Pancreas (tissue), 10 donors: ENCODE measurements around the gene CDK14. TPM values are rescaled to one million over a fixed set of nuclear protein-coding genes. Genes with fewer than 3 reads are reported as not detected.

Source experiments
- ATAC-seq, 4 donors: fragments of 200-7000 bp; cut with Tn5 transposase; one replicate each; pipeline versions ENCODE4 v1.8.0 to v1.9.1; 2020; ENCODE audit warnings: mild to moderate bottlenecking in 4 of 4, moderate library complexity in 4 of 4
- DNase-seq, 6 donors: peaks; one replicate each; pipeline ENCODE4 v3.0.0-alpha.2; 2020
- FAIRE-seq: peaks from 2 replicates; lab custom pipeline; 2012; peaks lifted over from hg19 to GRCh38; lab: Jason Lieb, UNC
- H3K27ac ChIP-seq, 4 donors: fragments of 200-600 bp; sonication (generic); 1 replicate in 3 of 4; 2 replicates in 1 of 4; pipeline versions ENCODE4 v1.5.0 to v1.8.0; 2020
- H3K27me3 ChIP-seq, 4 donors: fragments of 200-600 bp; one replicate each; pipeline ENCODE4 v1.8.0; 2021
- H3K36me3 ChIP-seq, 3 donors: fragments of 200-600 bp; sonication (generic) in 1 of 3; one replicate each; pipeline versions ENCODE4 v1.5.0 to v1.8.0; 2020 to 2021
- H3K4me1 ChIP-seq, 3 donors: fragments of 200-600 bp; one replicate each; pipeline ENCODE4 v1.8.0; 2021
- H3K4me3 ChIP-seq, 4 donors: fragments of 200-600 bp; sonication (generic) in 2 of 4; one replicate each; pipeline versions ENCODE4 v1.5.0 to v1.8.0; 2020 to 2021
- H3K9me3 ChIP-seq, 4 donors: fragments of 200-600 bp; one replicate each; pipeline ENCODE4 v1.8.0; 2021
- CTCF ChIP-seq, 4 donors: fragments of 200-600 bp; sonication (generic) in 3 of 4; IDR thresholded peaks; one replicate each; pipeline versions ENCODE4 v1.5.0 to v1.8.0; 2021; ENCODE audit warnings: antibody characterized with exemption in 4 of 4
- WGBS, 2 donors: extraction: QIAGEN DNeasy Blood & Tissue Kit; methylation state at CpG; one replicate each; pipeline ENCODE4 v1.1.7; 2013; 5-methylcytosine and 5-hydroxymethylcytosine counted together
- intact Hi-C, 3 donors: fragments of 100-400 bp; cut with DNase I; formaldehyde crosslinking; loops; one replicate each; pipeline versions ENCODE4 v1.11.1 to v1.14.2; 2022
- polyA plus RNA-seq, 2 donors: library from polyadenylated mRNA; stranded (reverse); fragments of 200-250 nt; gene quantifications; one replicate each; pipeline ENCODE4 v1.2.3, GENCODE V29; 2013
- total RNA-seq, 6 donors: library from RNA; stranded (reverse); fragmentation: NEBNext Ultra II Directional in 4 of 6; extraction: Animal tissue kit (Norgen Biotek cat#: 25700) in 4 of 6; gene quantifications; one replicate each; pipeline versions ENCODE4 v1.2.1 to v1.2.4, GENCODE V29; 2021 to 2023
- donor health status: healthy with polysubstance abuse.
- donor health status: DM: no; HTN: no; CAD: no; lungs with moderate emphysema.
- donor health status: DM: no; HTN: no; CAD: no.
- donor health status: control.
- donor health status: control.
- donor health status: Bipolar disorder and iron deficiency.
- donor health status: DM: yes; HTN: yes; CAD: no.
- donor health status: DM: no; HTN: no; CAD: no.
- donor health status: DM: no; HTN: no; CAD: no.
- donor health status: DM: yes; HTN: yes; CAD: no.

Gene CDK14
- total and polyA plus RNA-seq, 8 donors, result 4.5 to 48.3 (median 24.7) TPM

DNA sequence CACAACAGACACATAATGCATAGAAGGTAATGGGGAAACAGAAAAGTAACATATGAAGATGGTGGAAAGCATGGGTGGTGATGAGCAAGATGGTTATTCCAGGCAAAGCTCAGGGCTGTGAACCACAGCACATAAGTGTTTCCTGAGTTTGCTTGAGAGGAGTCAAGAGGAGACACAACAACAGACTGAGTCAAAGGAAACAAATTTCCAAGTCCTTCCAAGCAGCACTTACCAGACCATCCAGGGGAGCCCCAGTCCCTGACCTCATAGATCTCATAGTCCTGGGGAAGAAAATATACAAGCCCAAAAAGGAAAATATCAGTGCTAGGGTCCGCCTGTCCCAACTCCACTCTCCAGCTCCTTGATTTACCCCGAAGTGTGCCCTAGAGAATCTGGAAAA is 451.5 kb downstream of the CDK14 start:
- ATAC-seq (no peak), FAIRE-seq (no peak), DNase-seq (no peak)
- WGBS, 2 donors, result 88 to 96% methylated on average over 2 of the region's 2 CpGs
- Histone ChIP-seq H3K27ac (no peak overlapping the region), H3K27me3 (no peaks in the 10 kb centered on the region), H3K4me3 (no peak overlapping the region), H3K9me3 (no peaks in the 10 kb centered on the region), H3K36me3 (no peaks in the 10 kb centered on the region), H3K4me1 (no peaks in the 10 kb centered on the region)
- intact Hi-C loops, result loop anchor here in 1 of 3 donors (10.0 kb wide), 1 partner anchor 583 kb away; the partner anchor contains the start of gene PTTG1IP2
- no peak for TF ChIP-seq CTCF (IDR thresholded peaks at IDR 0.05)

GRCh38 chr7:91050677-91051076 is 454.6 kb downstream of the CDK14 start:
- H3K4me3 ChIP-seq, result no peak overlapping the region
- ATAC-seq, result peak in 2 of 4 donors; percentile 16 to 34
- no peak for FAIRE-seq
- WGBS, 2 donors, result 91 to 93% methylated on average over 2 of the region's 2 CpGs
- no peaks in the 10 kb centered on the region for H3K36me3 ChIP-seq
- DNase-seq, result no peak
- no peaks in the 10 kb centered on the region for H3K27me3 ChIP-seq
- H3K9me3 ChIP-seq, result no peaks in the 10 kb centered on the region
- intact Hi-C loops, result no loop called here
- no peak for TF ChIP-seq CTCF (IDR thresholded peaks at IDR 0.05)
- H3K27ac ChIP-seq, result no peak overlapping the region
- H3K4me1 ChIP-seq, result no peaks in the 10 kb centered on the region

DNA sequence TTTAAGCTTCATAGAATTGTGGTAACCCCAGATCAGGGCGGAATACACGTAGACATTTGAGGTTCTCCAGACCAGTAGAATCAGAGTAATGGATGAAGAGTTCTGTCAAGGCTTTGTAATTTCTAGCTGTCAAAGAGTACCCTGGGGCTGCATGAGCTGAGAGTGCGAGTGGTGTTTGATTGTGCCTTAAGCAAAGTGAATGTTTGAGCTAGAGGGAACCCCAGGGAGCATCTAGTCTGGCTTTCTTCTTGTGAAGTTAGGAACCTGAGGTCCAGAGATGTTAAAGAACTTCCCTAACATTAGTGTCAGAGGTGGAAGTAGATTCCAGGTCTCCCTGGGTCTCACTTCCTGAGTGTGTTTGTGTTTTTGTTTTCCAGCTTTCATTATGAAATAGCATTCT is 455.8 kb downstream of the CDK14 start:
- H3K27ac ChIP-seq, result no peak overlapping the region
- intact Hi-C loops, result no loop called here
- TF ChIP-seq CTCF (IDR thresholded peaks at IDR 0.05), result no peak
- no peak for ATAC-seq
- no peaks in the 10 kb centered on the region for H3K4me1 ChIP-seq
- H3K4me3 ChIP-seq, result no peak overlapping the region
- 98% methylated on average over 3 of the region's 3 CpGs for WGBS, 2 donors
- no peak for DNase-seq
- no peaks in the 10 kb centered on the region for H3K27me3 ChIP-seq
- no peak for FAIRE-seq
- no peaks in the 10 kb centered on the region for H3K36me3 ChIP-seq
- H3K9me3 ChIP-seq, result no peaks in the 10 kb centered on the region

GRCh38 chr7:91054374-91054773 is 458.3 kb downstream of the CDK14 start:
- H3K4me3 ChIP-seq, result no peak overlapping the region
- no peaks in the 10 kb centered on the region for H3K9me3 ChIP-seq
- 86 to 88% methylated on average over 2 of the region's 2 CpGs for WGBS, 2 donors
- H3K36me3 ChIP-seq, result no peaks in the 10 kb centered on the region
- intact Hi-C loops, result no loop called here
- H3K27ac ChIP-seq, result no peak overlapping the region
- TF ChIP-seq CTCF (IDR thresholded peaks at IDR 0.05), result no peak
- H3K27me3 ChIP-seq, result no peaks in the 10 kb centered on the region
- DNase-seq (no peak), FAIRE-seq (no peak), ATAC-seq (no peak)
- H3K4me1 ChIP-seq, result no peaks in the 10 kb centered on the region

- H3K4me1 ChIP-seq, result no peaks in the 10 kb centered on the region
- ATAC-seq (no peak), FAIRE-seq (no peak), DNase-seq (no peak)
- intact Hi-C loops, result no loop called here
- no peak overlapping the region for H3K4me3 ChIP-seq
- WGBS, 2 donors, result 74 to 90% methylated on average over 2 of the region's 2 CpGs
- TF ChIP-seq CTCF (IDR thresholded peaks at IDR 0.05), result no peak
- no peaks in the 10 kb centered on the region for H3K9me3 ChIP-seq
- H3K27me3 ChIP-seq, result no peaks in the 10 kb centered on the region
- no peaks in the 10 kb centered on the region for H3K36me3 ChIP-seq
- H3K27ac ChIP-seq, result no peak overlapping the region
Measured at GRCh38 chr7:91055219-91055618, 459.1 kb downstream of the CDK14 start.
